ENCODE measurements around the gene DLST.

DNA sequence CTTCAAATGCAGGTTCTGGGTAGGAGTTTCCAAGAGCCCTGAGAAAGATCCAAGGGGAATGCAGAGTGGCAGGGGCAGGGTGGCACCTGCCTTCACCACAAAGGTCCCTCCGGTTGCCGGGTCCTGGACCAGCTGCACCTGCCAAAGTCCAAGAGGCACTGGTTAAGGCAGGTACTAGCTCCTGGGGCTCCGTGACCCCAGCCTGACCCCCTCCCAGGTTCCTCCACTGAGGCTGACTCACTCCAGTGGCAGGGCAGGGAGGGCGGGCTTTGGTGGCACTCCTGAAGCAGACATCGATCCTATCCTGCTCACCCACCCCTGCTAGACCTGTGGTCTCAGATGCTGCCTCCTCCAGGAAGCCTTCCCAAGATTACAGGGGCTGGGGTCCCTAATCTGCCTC is 30.0 kb downstream of the DLST start:
- TF ChIP-seq CTCF (IDR thresholded peaks at IDR 0.05; ENCODE audit: low read length) (no peak), EZH2 (optimal IDR thresholded peaks at IDR 0.05; ENCODE audit: low read depth, low read length) (no peak)
